Endothelial cell (in vitro differentiated cells): Measurements from ENCODE around the gene RGL1. TPM values are rescaled to one million over a fixed set of nuclear protein-coding genes. Genes with fewer than 3 reads are reported as not detected.
"Not testable (repeated sequence)": the region's sequence is repeated elsewhere in the genome, so short reads cannot be mapped to it uniquely, and the experiment has no call there.

Source experiments
- DNase-seq: peaks from one replicate; pipeline ENCODE4 v3.0.0; 2021; ENCODE audit warnings: low spot score
- H3K27ac Mint-ChIP-seq: one replicate; pipeline ENCODE4 v1.8.0; 2021; ENCODE audit warnings: mixed read lengths, inconsistent platforms; ENCODE audit not compliant: unreplicated experiment
- H3K27me3 Mint-ChIP-seq: one replicate; pipeline ENCODE4 v1.8.0; 2021; ENCODE audit warnings: mild to moderate bottlenecking, moderate library complexity, mixed read lengths, inconsistent platforms; ENCODE audit not compliant: unreplicated experiment
- H3K36me3 Mint-ChIP-seq: one replicate; pipeline ENCODE4 v1.8.0; 2021; ENCODE audit warnings: mild to moderate bottlenecking, low read depth, mixed read lengths, inconsistent platforms; ENCODE audit not compliant: unreplicated experiment
- H3K4me1 Mint-ChIP-seq: one replicate; pipeline ENCODE4 v1.8.0; 2021; ENCODE audit warnings: mild to moderate bottlenecking, mixed read lengths, inconsistent platforms; ENCODE audit not compliant: unreplicated experiment
- H3K4me3 Mint-ChIP-seq: one replicate; pipeline ENCODE4 v1.8.0; 2021; ENCODE audit warnings: mild to moderate bottlenecking, mixed read lengths, inconsistent platforms; ENCODE audit not compliant: unreplicated experiment
- H3K9me3 Mint-ChIP-seq: one replicate; pipeline ENCODE4 v1.8.0; 2021; ENCODE audit warnings: mixed read lengths, inconsistent platforms; ENCODE audit not compliant: unreplicated experiment
- total RNA-seq: library from RNA; stranded (reverse); fragmentation: NEBNext Ultra II Directional; extraction: Animal tissue kit (Norgen Biotek cat#: 25700); gene quantifications from one replicate; pipeline ENCODE4 v1.2.1, GENCODE V29; 2021; ENCODE audit not compliant: unreplicated experiment
- TF ChIP-seq, protein P1 (sequence below): fragments of 200-600 bp; sonication (generic); IDR thresholded peaks from one replicate; pipeline ENCODE4 v1.5.0; 2021; ENCODE audit warnings: antibody characterized with exemption; ENCODE audit not compliant: unreplicated experiment

RGL1 gene
- total RNA-seq, 1 donor from 2014 or later, result 60.7 TPM

DNA sequence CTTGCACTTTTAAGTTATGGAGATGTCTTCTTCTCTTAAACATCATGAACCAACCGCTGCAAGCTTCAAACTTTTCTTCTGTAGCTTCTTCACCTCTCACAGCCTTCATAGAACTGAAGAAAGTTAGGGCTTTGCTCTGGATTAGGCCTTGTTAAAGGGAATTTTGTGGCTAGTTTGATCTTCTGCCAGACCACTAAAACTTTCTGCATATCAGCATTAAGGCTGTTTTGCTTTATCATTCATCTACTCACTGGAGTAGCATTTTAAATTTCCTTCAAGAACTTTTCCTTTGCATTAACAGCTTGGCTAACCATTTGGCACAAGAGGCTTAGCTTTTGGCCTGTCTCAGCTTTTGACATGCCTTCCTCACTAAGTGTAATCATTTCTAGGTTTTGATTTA, 43.0 kb upstream of the RGL1 start:
- no peak overlapping the region for H3K4me3 Mint-ChIP-seq
- TF ChIP-seq, protein P1, sequence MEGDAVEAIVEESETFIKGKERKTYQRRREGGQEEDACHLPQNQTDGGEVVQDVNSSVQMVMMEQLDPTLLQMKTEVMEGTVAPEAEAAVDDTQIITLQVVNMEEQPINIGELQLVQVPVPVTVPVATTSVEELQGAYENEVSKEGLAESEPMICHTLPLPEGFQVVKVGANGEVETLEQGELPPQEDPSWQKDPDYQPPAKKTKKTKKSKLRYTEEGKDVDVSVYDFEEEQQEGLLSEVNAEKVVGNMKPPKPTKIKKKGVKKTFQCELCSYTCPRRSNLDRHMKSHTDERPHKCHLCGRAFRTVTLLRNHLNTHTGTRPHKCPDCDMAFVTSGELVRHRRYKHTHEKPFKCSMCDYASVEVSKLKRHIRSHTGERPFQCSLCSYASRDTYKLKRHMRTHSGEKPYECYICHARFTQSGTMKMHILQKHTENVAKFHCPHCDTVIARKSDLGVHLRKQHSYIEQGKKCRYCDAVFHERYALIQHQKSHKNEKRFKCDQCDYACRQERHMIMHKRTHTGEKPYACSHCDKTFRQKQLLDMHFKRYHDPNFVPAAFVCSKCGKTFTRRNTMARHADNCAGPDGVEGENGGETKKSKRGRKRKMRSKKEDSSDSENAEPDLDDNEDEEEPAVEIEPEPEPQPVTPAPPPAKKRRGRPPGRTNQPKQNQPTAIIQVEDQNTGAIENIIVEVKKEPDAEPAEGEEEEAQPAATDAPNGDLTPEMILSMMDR, result no peak
- H3K4me1 Mint-ChIP-seq, result peaks cover 5% of the 10 kb centered on the region
- H3K27me3 Mint-ChIP-seq, result peaks cover 2% of the 10 kb centered on the region
- H3K9me3 Mint-ChIP-seq, result peaks cover 9% of the 10 kb centered on the region
- H3K27ac Mint-ChIP-seq, result no peak overlapping the region
- DNase-seq, result no peak
- H3K36me3 Mint-ChIP-seq, result peaks cover 24% of the 10 kb centered on the region

GRCh38 chr1:183762856-183763255, 42.1 kb upstream of the RGL1 start:
- not testable (repeated sequence) for H3K4me1 Mint-ChIP-seq, H3K4me3 Mint-ChIP-seq, H3K27me3 Mint-ChIP-seq, H3K9me3 Mint-ChIP-seq, H3K27ac Mint-ChIP-seq, DNase-seq
- H3K36me3 Mint-ChIP-seq, result peaks cover 24% of the 10 kb centered on the region

DNA sequence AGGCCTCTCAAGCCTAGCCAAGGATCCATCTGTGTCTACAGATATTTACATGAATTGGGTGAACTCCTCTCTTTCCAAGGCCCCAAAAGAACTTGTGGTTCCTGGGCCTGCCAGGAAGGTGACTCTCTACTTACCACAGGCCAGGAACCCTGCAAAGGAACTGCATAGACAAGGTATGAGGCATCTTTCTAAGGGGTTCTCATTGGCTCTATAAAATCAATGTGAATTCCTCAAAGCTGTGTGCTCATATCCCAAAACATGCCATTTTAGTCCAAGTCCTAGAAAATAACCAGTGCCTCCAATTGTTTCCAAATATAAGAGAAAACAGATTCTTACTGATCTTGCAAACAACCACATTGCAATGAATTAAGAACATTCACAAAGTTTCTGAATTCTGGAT, 39.9 kb upstream of the RGL1 start:
- Mint-ChIP-seq H3K9me3 (peaks cover 10% of the 10 kb centered on the region), H3K4me3 (no peak overlapping the region), H3K27me3 (peaks cover 2% of the 10 kb centered on the region), H3K4me1 (no peaks in the 10 kb centered on the region), H3K27ac (no peak overlapping the region), H3K36me3 (peaks cover 25% of the 10 kb centered on the region)
- TF ChIP-seq, protein P1, result no peak
- no peak for DNase-seq

DNA sequence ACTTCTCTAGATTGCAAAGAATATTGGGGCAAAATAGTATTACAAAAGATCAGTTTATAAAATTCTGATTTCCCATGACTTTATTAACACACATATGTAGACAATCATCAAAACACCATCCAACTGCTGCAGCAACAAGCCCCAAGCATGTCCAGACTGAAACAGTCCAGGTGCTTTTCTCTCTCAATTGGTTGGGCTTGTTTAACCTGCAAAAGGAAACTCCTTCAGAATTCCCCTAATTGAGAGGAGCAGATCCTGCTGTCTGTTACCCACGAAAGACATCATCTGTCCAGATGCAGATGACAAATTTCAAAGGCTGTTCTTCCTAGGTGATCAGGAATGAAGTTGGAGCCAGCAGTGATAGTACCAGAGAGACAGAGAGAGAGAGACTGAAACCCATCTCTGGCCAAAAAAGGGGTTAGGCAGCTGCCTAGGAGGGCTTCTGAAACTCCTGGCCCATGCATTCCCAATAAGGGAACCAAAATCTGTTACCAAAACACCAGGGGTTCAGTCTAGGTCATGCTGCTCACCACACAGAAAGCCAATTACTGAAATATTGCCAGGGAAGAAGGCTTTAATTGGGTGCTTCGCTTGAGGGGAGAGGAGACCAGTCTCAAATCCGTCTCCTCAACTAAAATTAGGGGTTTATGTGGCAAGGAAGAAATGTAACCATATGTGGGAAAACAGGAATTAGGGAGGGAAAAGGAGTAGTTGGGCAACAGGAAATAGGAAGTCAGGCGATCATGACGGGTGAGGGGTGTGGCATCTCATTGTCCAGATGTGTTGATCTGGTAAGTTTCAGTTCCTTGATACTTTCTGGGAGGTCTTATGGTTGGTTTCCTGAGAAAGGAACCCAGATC, 34.7 kb upstream of the RGL1 start:
- H3K9me3 Mint-ChIP-seq, result peaks cover 30% of the 10 kb centered on the region
- no peak for DNase-seq
- H3K4me1 Mint-ChIP-seq, result no peaks in the 10 kb centered on the region
- peaks cover 35% of the 10 kb centered on the region for H3K36me3 Mint-ChIP-seq
- TF ChIP-seq, protein P1, result no peak
- H3K27ac Mint-ChIP-seq, result peak overlapping the region; percentile 48
- peak overlapping the region; percentile 49 for H3K4me3 Mint-ChIP-seq
- peaks cover 5% of the 10 kb centered on the region for H3K27me3 Mint-ChIP-seq

DNA sequence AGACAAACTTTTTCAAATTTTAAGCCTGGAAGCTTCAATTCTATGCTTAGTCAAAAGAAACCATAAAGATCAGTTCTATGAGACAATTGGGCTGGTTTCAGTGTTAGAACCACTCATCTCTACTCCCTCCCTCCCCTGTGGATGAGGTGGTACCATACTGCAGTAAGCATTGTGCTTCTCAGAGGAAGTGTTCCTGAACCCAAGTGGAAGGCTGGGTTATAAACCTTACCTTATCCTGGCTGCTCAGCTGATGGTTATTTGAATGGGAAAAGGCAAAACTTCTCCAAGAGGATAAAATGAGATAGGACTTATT, 34.1 kb upstream of the RGL1 start:
- TF ChIP-seq, protein P1, result no peak
- H3K9me3 Mint-ChIP-seq, result peaks cover 31% of the 10 kb centered on the region

More for the DNA sequence above, 34.1 kb upstream of the RGL1 start:
- H3K27me3 Mint-ChIP-seq, result peaks cover 5% of the 10 kb centered on the region
- no peaks in the 10 kb centered on the region for H3K4me1 Mint-ChIP-seq
- no peak overlapping the region for H3K27ac Mint-ChIP-seq
- no peak for DNase-seq
- H3K36me3 Mint-ChIP-seq, result peaks cover 33% of the 10 kb centered on the region
- H3K4me3 Mint-ChIP-seq, result no peak overlapping the region
